Measurements from ENCODE around the gene NTN5. TPM values are rescaled to one million over a fixed set of nuclear protein-coding genes. Genes with fewer than 3 reads are reported as not detected.
"Not testable (repeated sequence)": the region's sequence is repeated elsewhere in the genome, so short reads cannot be mapped to it uniquely, and the experiment has no call there.

Gene NTN5, protein sequence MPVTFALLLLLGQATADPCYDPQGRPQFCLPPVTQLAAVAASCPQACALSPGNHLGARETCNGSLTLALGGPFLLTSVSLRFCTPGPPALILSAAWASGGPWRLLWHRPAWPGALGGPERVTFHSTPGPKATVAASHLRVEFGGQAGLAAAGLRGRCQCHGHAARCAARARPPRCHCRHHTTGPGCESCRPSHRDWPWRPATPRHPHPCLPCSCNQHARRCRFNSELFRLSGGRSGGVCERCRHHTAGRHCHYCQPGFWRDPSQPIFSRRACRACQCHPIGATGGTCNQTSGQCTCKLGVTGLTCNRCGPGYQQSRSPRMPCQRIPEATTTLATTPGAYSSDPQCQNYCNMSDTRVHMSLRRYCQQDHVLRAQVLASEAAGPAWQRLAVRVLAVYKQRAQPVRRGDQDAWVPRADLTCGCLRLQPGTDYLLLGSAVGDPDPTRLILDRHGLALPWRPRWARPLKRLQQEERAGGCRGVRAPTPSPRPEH
- not detected in 2 replicates for total RNA-seq (2014; rRNA removed)
- 0.04 TPM for polyA plus RNA-seq (2012)

DNA sequence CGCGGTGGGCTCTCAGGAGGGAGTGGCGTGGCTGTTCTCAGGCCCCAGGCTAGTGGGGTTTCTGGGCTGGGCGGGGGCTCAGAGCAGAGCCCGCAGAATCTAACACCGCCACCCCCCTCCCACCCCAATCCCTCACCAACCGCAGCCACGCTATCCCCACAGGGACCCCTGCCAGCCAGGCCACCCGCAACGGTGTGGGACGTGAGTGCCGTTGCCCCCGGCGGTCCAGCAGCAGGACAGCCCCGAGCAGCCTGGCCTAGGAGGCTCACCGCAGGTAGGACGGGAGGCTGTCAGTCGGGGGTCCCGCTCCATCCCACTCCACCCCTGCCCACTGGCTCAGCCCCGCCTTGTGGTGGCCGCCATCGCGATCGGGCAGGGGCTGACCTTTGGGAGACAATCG, at the start of gene NTN5:
TSS of gene NTN5 (minus strand) at position 24 of the 400 bp plus-strand sequence. CDS start 2,031 bp downstream, outside the sequence.
- no peak for DNase-seq (ENCODE audit: low read depth)

DNA sequence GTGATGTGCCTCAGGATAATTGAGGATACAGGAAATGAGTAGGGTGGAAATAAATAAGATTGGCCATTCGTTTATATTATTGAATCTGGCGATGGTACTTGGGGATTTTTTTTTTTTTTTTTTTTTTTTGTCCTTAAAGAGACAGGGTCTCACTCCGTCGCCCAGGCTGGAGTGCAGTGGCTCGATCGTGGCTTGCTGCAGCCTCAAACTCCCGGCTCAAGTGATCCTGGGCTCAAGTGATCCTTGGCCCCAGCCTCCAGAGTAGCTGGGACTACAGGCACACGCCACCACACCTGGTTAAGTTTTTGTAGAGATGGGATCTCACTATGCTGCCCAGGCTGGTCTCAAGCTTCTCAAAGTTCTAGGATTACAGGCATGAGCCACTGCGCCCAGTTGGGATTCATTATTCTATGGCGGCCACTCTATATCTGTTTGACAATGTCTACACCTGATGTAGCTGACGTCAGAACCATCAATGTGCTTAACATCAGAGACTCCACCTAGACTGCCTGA, 49.4 kb upstream of the NTN5 start:
- no peak for DNase-seq (ENCODE audit: low read depth)

DNA sequence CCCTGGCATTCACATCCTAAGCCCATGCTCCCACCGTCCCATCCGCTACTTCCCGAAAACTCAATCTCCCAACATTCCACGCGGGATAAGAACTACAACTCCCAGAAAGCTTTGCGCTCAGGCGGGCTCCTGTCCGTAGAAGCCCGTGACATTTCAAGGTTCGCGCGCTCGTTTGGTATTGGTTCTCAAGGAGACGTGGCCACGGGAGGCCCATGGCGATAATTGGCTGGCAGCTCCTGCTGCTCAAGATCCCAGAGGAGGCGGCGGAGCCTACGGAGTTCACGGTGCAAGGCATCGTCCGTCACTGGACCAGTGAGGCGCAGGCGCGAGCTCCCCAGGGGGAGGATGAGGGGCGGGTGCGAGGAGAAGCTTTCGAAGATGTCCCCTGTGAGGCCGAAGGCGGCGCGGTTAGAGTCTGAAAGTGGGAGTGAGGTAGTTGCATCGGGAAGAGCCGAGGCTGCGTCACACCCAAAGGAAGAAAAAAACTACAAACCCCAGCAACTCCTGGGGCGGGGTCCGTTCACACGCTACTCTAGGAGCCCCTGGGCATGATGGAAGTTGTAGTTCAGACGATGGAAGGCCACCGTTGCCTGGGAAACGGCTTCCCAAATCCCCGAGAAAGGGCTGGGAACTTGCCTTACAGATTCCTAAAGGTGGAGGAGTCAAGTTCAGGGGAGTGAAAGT, 47.9 kb upstream of the NTN5 start:
- peak; percentile 99 for DNase-seq (ENCODE audit: low read depth)

DNA sequence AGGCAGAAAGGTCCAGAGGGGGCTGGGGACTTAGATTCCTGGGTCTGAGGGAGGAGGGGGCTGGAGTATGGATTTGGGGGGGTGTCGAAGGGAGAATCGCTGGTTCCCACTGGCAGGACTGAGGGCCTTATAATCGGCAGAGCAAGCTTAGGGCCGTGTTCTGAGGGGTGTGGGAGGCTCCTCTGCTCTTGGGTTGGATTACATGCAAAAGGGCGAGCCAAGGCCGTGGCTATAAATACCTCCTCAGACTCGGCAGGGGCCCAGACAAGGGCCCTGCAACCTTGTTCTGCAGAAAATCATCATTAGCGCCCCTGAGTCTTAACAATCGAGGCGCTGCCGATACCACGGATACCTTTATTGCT, 47.4 kb upstream of the NTN5 start:
- DNase-seq (ENCODE audit: low read depth): no peak

DNA sequence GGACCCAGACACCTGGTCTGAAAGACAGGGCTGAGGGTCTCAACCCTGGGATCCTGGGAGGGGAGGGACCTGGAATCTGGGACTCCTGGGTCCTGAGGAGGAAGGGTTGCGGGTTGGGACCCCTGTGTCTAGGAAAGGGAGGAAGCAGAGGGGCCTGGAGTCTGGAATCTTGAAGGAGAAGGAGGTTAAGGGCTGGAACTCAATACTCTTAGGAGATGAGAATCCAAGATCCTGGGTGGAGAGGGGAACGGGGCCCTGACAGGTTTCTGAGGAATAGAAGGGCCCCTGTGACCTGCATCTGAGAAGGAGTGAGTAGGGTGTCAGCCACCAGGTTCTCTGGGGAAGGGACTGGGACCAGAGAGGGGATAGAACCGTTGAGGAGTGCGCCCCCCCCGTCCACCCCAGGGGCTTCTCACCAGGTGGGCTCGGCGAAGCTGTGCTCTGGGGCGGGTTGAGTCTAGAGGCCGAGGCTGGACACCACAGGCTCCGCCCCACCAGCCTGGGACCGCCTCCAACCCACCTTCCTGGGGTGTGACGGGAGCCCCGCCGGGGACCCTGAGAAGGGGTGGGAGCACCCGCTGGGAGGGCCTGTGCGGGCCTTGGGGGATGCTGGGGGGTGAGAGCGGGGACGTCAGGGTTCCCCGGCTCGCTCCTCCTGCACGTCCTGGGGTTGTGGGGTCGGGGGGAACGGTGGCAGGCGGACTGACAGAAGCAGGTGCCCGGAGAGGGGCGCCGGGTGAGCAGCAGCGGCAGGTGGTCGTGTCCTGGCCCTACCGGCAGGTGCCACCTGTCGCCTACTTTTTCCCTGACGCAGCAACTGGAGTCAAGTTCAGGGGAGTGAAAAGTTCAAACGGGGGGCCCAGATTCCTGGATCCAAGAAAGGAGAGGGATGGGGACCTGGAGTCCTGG, 46.7 kb upstream of the NTN5 start, which contains the start of gene MAMSTR:
TSS of gene MAMSTR (minus strand) at position 463 of the 909 bp plus-strand sequence. CDS start 694 bp downstream, outside the sequence.
- DNase-seq (ENCODE audit: low read depth): peak; percentile 17

DNA sequence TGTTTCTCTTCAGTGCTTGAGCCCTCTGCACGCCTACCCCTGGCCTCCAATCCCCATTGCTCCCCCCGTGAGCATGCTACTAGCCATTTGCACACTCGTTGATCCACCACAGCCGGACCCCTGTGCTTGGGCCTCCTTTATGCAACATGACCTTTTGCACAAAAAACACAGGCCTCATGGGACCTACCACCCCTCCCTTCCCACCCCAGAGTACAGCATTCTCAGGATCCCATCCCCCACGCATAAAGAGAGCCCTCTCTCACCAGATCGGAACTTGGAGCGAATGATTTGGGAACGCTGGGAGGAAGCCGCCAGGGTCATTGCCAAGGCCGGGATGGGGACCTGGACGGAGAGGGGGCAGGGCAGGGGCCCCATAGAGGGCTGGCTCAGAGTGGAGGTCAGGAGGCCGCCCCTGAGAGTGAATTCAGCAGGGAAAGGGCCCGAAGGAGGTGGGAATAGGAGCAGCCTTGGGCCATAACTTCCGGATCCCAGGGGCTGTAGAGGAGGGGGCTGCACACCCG, 46.0 kb upstream of the NTN5 start:
- DNase-seq (ENCODE audit: low read depth): no peak

DNA sequence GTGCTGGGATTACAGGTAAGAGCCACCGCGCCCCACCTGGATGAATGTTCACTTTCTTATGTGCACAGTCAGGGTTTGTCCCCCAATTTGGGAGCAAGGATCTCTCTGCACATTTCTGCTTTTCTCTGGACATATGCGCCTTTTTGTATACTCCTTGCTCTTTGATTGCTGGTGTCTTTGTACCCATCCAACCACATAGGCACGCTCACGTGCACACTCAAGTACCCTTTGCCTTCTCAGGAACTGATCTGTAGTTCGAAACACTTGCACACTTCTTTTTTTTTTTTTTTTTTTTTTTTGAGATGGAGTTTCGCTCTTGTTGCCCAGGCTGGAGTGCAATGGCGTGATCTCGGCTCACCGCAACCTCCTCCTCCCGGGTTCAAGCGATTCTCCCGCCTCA, 45.3 kb upstream of the NTN5 start:
- DNase-seq (ENCODE audit: low read depth): not testable (repeated sequence)

DNA sequence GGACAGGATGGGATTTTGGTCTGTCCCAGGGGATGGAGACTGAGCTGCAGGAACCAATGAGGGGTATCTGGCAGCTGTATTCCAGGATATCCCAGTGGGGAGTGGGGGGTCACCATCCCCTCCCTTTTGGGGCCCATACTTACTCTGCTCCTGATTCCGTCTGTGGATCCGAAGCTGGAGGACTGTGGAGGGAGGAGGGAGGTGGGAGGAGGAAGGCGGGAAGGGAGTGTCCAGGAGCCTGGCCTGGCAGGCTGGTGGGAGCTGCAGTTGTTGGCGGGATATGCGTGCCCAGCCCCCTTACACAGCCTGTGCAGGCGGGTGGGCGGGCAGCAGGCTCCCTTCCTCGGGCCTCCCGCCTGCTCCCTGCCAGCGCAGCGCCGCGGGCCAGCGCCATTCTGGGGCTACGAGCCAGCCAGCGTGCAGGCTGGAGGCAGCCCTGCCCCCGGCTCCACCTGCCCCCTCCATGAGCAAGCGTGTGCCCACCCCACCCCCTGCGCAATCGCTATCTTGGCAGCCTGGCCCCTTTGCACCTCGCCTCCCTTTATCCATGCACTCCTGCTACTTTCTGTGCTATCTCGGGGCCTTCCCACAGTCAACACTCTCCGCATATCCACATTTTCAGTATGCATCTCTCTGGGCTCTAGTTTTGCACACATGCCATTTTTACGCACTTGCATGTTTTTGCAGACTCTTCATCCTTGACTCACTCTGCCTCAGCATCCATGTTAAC, 43.9 kb upstream of the NTN5 start:
- peak; percentile 48 for DNase-seq (ENCODE audit: low read depth)

DNA sequence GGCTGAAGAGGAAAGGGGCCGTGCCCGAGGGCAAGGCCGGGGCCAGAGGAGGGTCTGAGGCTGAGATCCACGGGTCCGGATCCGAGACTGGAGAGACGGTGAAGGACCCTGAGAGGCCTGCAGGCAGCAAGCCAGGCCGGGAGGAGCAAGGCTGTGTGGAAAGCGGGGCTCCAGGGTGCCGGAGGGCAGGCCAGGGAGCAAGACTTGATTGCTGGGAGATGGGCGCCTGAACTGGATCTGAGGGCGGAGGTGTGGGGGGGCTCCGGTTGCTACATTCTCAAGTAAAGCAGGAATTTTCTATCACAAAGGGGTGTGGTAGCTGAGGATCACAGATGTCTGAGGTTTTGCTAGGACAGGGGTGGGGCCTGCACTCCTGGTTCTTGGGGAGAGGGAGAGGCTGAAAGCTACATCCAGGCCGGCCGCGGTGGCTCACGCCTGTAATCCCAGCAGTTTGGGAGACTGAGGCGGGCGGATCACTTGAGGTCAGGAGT, 42.9 kb upstream of the NTN5 start:
- peak; percentile 59 for DNase-seq (ENCODE audit: low read depth)

DNA sequence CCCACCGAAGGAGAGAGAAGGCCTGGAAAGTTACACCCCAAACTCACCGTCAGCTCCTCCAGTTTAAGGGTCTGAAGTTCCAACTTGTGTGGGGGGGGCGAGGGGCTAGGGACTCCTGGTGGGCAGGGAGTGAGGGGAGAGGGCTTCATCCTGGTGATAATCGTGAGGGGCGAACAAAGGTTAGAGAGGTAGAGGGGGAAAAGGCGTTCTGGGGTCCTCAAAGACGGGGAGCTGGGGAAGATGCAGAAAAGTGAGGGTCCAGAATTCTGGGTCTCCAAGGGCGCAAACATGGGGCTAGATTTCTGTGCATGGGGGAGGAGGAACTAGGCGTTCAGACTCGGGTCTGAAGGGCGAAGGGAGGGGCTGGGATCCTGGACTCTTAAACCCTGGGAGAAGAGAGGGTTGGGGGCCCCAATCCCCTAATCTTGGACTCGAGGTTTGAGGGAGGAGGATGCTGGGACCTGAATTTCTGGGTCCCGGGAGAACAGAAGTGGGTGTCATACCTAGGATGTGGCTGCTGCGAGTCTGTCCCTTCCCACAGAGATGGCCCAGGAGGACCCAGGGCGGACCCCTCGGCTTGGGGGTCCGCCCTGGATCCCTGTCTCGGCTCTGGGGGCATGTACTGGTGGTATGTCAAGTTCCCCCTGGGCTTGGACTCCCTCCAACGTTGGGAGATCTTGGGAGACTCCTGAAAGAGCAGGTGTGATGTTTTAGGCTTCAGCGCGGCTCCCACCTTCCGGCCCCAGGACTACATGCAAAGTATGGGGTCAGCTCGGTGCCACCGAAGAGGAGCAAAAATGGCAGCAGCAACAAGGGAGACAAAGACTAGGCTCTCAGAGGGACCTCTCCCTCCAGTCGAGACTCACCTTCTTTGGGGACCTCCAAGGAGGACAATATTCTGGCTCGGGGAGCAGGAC, 42.2 kb upstream of the NTN5 start:
- DNase-seq (ENCODE audit: low read depth): no peak

DNA sequence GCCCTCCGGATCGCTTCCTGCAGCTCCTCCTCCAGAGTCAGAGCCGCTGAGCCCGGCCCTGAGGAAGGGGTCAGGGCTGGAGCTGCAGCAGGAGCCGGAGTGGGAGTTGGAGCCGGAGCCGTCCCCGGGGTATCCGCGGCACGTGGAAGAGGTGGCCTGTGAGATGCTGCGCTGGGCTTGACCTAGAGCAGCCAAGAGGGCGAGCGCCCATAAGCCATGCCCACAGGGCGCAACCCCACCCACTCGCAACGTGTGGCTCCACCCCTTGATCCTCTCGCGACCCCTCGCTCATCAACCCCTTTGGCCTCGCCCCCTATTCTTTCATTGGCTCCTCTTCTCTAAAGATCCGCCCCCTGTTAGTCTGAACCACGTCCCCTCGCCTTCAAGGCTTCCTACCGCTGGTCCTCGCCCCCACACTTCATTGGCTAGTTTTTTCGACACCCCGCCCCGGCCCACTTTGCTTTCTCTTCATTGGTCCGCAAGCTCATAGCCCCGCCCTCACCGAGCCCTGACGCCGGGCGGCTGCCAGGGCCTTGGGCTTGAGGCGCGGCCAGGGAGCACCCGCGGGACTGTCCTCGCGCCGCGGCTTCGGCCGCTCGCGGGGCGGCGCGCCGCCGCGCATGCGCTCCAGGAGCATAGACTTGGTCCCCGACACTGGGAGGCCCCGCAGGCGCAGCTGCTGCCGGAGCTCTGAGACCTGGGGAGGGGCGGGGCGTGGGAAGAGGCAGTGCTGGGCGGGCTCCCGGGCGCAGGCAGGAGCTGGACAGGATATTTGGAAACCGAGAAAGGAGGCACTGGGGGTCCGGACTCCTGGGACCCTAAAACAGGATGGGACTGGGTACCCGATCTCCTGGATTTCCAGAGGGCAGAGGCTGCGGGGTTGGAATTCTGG, 41.3 kb upstream of the NTN5 start:
- DNase-seq (ENCODE audit: low read depth): peak; percentile 99

DNA sequence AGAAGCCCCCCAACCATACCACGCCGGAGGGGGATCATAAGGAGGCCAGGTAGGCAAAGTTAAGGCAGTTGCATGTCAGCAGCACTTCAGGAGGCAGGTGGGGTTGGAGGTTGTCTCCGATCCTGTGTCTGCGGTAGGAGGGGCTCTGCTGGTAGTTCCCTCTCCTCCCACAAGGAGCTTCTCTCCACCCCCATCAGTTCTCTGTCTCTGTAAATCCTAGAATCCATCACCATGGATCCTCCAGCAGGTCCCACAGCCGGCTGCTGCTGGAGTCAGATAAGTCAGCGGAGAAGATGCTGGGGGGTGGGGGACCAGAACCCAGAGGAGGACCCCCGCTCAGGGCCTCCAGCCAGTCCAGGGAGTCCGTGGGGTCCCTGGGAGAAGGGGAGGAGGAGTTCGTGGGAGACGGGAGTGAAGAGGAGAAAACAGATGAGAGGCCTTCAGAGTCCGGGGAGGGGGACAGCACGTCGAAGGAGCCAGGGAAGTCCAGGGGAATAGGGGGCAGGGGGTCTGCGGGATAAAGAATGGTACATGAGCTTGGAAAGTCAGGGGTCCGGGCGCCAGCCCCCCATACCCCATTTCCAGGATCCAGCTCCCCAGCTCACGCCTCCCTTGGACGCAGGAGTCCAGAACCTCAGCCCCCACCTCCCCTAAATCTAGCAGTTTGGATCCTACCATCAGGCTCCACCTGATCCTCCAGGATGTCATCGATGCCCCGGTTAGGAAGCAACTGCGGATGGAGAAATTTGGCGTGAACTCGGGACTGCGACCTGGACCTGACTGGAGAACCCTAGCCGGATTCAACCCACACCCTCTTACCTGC, 40.4 kb upstream of the NTN5 start:
- DNase-seq (ENCODE audit: low read depth): no peak

DNA sequence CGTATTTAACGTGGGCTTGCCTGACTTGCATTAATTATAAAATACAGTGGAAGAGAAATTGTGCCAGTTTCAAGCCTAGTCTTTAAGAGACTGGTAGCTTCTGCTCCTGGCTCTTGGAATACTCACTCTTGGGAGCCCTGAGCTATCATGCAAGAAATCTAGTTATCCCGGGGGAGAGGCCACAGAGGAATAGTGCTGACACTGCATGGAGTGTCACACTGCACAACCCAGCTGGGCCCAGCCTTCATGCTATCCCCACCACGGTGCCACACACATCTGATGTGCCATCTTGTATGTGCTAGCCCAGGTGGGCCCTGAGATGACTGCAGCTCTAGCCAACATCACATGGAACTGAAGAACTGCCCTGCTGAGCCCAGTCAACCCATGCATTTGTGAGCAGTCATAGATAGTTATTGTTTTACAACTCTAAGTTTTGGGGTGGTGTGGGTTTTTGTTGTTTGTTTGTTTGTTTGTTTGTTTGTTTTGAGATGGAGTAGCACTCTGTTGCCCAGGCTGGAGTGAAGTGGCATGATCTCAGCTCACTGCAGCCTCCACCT, 38.4 kb upstream of the NTN5 start:
- DNase-seq (ENCODE audit: low read depth): no peak

DNA sequence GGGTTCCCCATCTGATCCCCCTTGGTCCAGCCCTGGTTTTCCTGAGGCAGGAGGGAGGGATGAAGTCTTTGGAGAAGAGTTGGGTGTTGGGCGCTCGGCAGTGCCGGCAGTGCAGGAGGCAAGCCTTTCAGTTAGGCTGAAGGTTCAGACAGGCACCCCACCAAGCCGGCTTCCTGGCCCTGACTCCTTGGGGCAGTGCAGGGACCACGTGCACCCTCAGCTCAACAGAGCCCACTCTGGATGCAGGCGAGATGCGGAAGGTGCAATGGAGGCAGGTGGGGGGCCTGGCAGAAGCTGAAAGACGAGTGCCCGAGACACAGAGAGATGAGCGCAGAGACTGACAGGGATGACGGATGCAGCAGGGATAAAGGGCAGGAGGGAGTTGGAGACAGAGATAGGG, 35.7 kb upstream of the NTN5 start:
- no peak for DNase-seq (ENCODE audit: low read depth)

DNA sequence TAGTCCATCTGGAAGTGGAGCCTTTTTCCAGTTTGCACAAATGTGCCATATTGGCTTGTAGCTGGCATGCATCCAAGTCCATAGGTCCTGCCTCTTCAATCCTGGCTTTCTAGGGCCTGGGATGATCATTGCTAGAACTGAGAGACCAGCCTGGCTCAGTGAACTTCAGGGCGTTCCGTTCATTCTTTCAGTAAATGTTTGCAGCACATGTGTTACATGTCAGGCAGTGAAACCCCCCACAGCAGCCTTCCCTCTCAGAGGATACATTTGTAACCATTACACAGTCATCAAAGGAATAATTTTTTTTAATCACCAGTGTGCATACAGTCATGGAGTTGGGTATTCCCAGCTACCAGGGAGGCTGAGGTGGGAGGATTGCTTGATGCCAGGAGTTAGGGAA, 32.6 kb upstream of the NTN5 start:
- no peak for DNase-seq (ENCODE audit: low read depth)

DNA sequence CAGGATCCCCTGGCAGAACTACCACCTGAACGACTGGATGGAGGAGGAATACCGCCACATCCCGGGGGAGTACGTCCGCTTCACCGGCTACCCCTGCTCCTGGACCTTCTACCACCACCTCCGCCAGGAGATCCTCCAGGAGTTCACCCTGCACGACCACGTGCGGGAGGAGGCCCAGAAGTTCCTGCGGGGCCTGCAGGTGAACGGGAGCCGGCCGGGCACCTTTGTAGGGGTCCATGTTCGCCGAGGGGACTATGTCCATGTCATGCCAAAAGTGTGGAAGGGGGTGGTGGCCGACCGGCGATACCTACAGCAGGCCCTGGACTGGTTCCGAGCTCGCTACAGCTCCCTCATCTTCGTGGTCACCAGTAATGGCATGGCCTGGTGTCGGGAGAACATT, 30.5 kb upstream of the NTN5 start:
- DNase-seq (ENCODE audit: low read depth): no peak

DNA sequence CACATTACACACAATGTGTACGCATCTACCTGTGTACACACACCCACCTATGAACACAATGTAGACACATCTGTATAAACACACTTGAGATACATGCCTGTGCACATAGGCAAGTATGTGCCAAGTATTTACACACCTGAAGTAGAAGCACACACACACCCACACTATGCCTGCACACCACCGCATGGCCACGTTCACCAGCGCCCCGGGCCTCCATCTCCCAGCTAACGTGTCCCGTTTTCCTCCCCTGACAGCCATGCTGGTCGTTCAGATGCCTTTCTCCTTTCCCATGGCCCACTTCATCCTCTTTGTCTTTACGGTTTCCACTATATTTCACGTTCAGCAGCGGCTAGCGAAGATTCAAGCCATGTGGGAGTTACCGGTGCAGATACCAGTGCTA, 29.9 kb upstream of the NTN5 start:
- no peak for DNase-seq (ENCODE audit: low read depth)
